ENCODE data around the gene THUMPD2. TPM values are rescaled to one million over a fixed set of nuclear protein-coding genes. Genes with fewer than 3 reads are reported as not detected.

The THUMPD2 gene
- total RNA-seq, 1 donor, result 10.8 TPM

GRCh38 chr2:39712953-39713352 is 66.1 kb downstream of the THUMPD2 start:
- no peak overlapping the region for H3K4me3 ChIP-seq (ENCODE audit: low read depth, low read length)
- TF ChIP-seq CTCF (IDR thresholded peaks at IDR 0.05; ENCODE audit: insufficient read depth, low read depth, low read length), result no peak
- no peak for DNase-seq (ENCODE audit: low read depth)

- no peak for TF ChIP-seq CTCF (IDR thresholded peaks at IDR 0.05; ENCODE audit: insufficient read depth, low read depth, low read length)
- no peak overlapping the region for H3K4me3 ChIP-seq (ENCODE audit: low read depth, low read length)
- no peak for DNase-seq (ENCODE audit: low read depth)
These were observed 68.3 kb downstream of the THUMPD2 start for GRCh38 chr2:39710807-39711206.

- DNase-seq (ENCODE audit: low read depth), result no peak
- H3K4me3 ChIP-seq (ENCODE audit: low read depth, low read length), result no peak overlapping the region
- no peak for TF ChIP-seq CTCF (IDR thresholded peaks at IDR 0.05; ENCODE audit: insufficient read depth, low read depth, low read length)
These were observed 71.1 kb downstream of the THUMPD2 start for GRCh38 chr2:39708003-39708402.

GRCh38 chr2:39706945-39707344 is 72.1 kb downstream of the THUMPD2 start:
- TF ChIP-seq CTCF (IDR thresholded peaks at IDR 0.05; ENCODE audit: insufficient read depth, low read depth, low read length), result no peak
- no peak for DNase-seq (ENCODE audit: low read depth)

GRCh38 chr2:39706312-39706711 is 72.7 kb downstream of the THUMPD2 start:
- no peak for DNase-seq (ENCODE audit: low read depth)
- TF ChIP-seq CTCF (IDR thresholded peaks at IDR 0.05; ENCODE audit: insufficient read depth, low read depth, low read length), result no peak
- no peak overlapping the region for H3K4me3 ChIP-seq (ENCODE audit: low read depth, low read length)

More at GRCh38 chr2:39706945-39707344, 72.1 kb downstream of the THUMPD2 start:
- H3K4me3 ChIP-seq (ENCODE audit: low read depth, low read length), result no peak overlapping the region

- H3K4me3 ChIP-seq (ENCODE audit: low read depth, low read length), result no peak overlapping the region
- TF ChIP-seq CTCF (IDR thresholded peaks at IDR 0.05; ENCODE audit: insufficient read depth, low read depth, low read length), result no peak
- no peak for DNase-seq (ENCODE audit: low read depth)
These were observed 73.4 kb downstream of the THUMPD2 start for GRCh38 chr2:39705638-39706037.

- H3K4me3 ChIP-seq (ENCODE audit: low read depth, low read length), result no peak overlapping the region
- DNase-seq (ENCODE audit: low read depth), result no peak
- no peak for TF ChIP-seq CTCF (IDR thresholded peaks at IDR 0.05; ENCODE audit: insufficient read depth, low read depth, low read length)
These were observed 74.5 kb downstream of the THUMPD2 start for GRCh38 chr2:39704540-39704939.

Measured in fibroblast of villous mesenchyme (primary cell).